Psoas muscle (tissue), 8 donors: ENCODE measurements around the gene NACA. TPM values are rescaled to one million over a fixed set of nuclear protein-coding genes. Genes with fewer than 3 reads are reported as not detected.
"Not testable (repeated sequence)": the region's sequence is repeated elsewhere in the genome, so short reads cannot be mapped to it uniquely, and the experiment has no call there.

Source experiments
- ATAC-seq, 4 donors: fragments of 200-7000 bp; cut with Tn5 transposase; one replicate each; pipeline ENCODE4 v1.9.1; 2020; ENCODE audit warnings: moderate library complexity in 3 of 4, mild to moderate bottlenecking in 2 of 4
- DNase-seq, 2 donors: peaks; one replicate each; pipeline ENCODE4 v3.0.0-alpha.2; 2020
- H3K27ac ChIP-seq: fragments of 200-600 bp; one replicate; pipeline ENCODE4 v1.8.0; 2022
- H3K27me3 ChIP-seq, 3 donors: fragments of 200-600 bp in 1 of 3; one replicate each; pipeline versions ENCODE4 v1.6.1 to v1.8.0; 2013 to 2022; ENCODE audit warnings: low read length in 2 of 3, mild to moderate bottlenecking in 2 of 3, moderate library complexity in 1 of 3; ENCODE audit not compliant: insufficient read depth in 3 of 3
- H3K36me3 ChIP-seq, 2 donors: fragments of 200-600 bp in 1 of 2; one replicate each; pipeline versions ENCODE4 v1.6.1 to v1.8.0; 2013 to 2022; ENCODE audit warnings: low read depth in 1 of 2, mild to moderate bottlenecking in 1 of 2, moderate library complexity in 1 of 2; ENCODE audit not compliant: insufficient read depth in 1 of 2
- H3K4me1 ChIP-seq: fragments of 200-600 bp; one replicate; pipeline ENCODE4 v1.8.0; 2022
- H3K4me3 ChIP-seq: fragments of 200-600 bp; one replicate; pipeline ENCODE4 v1.8.0; 2022; ENCODE audit warnings: mild to moderate bottlenecking
- H3K9me3 ChIP-seq: fragments of 200-600 bp; one replicate; pipeline ENCODE4 v1.8.0; 2022
- CTCF ChIP-seq: fragments of 200-600 bp; IDR thresholded peaks from one replicate; pipeline ENCODE4 v1.8.0; 2022; ENCODE audit warnings: antibody characterized with exemption
- WGBS, 3 donors: extraction: QIAGEN DNeasy Blood & Tissue Kit; methylation state at CpG; one replicate each; pipeline versions ENCODE4 v1.1.6 to v1.1.7; 2013; 5-methylcytosine and 5-hydroxymethylcytosine counted together
- intact Hi-C, 2 donors: fragments of 100-400 bp; cut with DNase I; formaldehyde crosslinking; loops; one replicate each; pipeline versions ENCODE4 v1.11.0 to v1.14.2; 2022
- polyA plus RNA-seq, 3 donors: library from polyadenylated mRNA; stranded (reverse); fragments of 200-250 nt; gene quantifications; one replicate each; pipeline ENCODE4 v1.2.3, GENCODE V29; 2013
- total RNA-seq, 4 donors: library from RNA; stranded (reverse); fragmentation: NEBNext Ultra II Directional in 2 of 4; extraction: Animal tissue kit (Norgen Biotek cat#: 25700) in 2 of 4; gene quantifications; one replicate each; pipeline versions ENCODE4 v1.2.1 to v1.2.4, GENCODE V29; 2021 to 2023
- donor health status: healthy with polysubstance abuse.
- donor health status: DM: no; HTN: no; CAD: no; lungs with moderate emphysema.
- donor health status: Bipolar disorder and iron deficiency.
- donor health status: healthy.
- donor health status: DM: yes; HTN: yes; CAD: no.
- donor health status: DM: no; HTN: no; CAD: no.
- donor health status: DM: no; HTN: no; CAD: no.
- donor health status: DM: yes; HTN: yes; CAD: no.

The NACA gene
- total and polyA plus RNA-seq, 7 donors = 434 to 1,147 (median 496) TPM

GRCh38 chr12:56751712-56752598 lies 26.9 kb upstream of the NACA start, which contains the start of gene PRIM1:
TSS of gene PRIM1 (minus strand) at chr12:56752323. CDS start at chr12:56752298, 25 bp downstream.
- Histone ChIP-seq H3K4me3 (peak within 1 kb of the TSS; percentile 84), H3K27ac (no peak within 1 kb of the TSS), H3K9me3 (no peaks in the 10 kb centered on the region), H3K4me1 (no peaks in the 10 kb centered on the region), H3K27me3 (no peaks in the 10 kb centered on the region), H3K36me3 (peaks cover 0 to 18% of the 10 kb centered on the region in 2 donors)
- 0% methylated on average over 62 to 64 of the region's 64 CpGs for WGBS, 3 donors
- peak; percentile 25 for TF ChIP-seq CTCF
- intact Hi-C loops = no loop called here
- peak; percentile 94 to 100 (median 98) for ATAC-seq
- DNase-seq = peak; percentile 87 to 91

DNA sequence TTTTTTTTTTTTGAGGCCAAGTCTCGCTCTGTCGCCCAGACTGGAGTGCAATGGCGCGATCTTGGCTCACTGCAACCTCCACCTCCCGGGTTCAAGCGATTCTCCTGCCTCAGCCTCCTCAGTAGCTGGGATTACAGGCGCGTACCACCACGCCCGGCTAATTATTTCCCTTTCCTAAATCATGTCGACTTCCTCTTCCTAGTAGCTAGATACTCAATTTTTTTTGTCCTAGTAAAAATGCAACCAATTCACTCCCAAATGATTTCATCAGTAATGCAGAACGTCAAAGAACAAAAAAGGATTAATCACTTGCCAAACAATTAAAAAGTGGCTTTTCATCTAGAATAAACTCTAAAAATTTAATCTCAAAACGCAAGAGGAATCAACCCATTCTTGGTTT lies 25.5 kb upstream of the NACA start:
- DNase-seq, H3K27me3 ChIP-seq, H3K27ac ChIP-seq, H3K9me3 ChIP-seq, H3K4me1 ChIP-seq, ATAC-seq, intact Hi-C loops: not testable (repeated sequence)
- peak overlapping the region; percentile 84 for H3K4me3 ChIP-seq
- 75 to 85% (median 81%) methylated on average over 13 of the region's 13 CpGs for WGBS, 3 donors
- H3K36me3 ChIP-seq = peaks cover 0 to 25% of the 10 kb centered on the region in 2 donors

- Histone ChIP-seq H3K4me1 (no peaks in the 10 kb centered on the region), H3K4me3 (no peak overlapping the region), H3K36me3 (peaks cover 0 to 32% of the 10 kb centered on the region in 2 donors), H3K27me3 (no peaks in the 10 kb centered on the region), H3K27ac (no peak overlapping the region), H3K9me3 (no peaks in the 10 kb centered on the region)
- DNase-seq (no peak), ATAC-seq (no peak)
- intact Hi-C loops = no loop called here
- TF ChIP-seq CTCF = no peak
Measured at GRCh38 chr12:56749853-56750252, 24.8 kb upstream of the NACA start.

DNA sequence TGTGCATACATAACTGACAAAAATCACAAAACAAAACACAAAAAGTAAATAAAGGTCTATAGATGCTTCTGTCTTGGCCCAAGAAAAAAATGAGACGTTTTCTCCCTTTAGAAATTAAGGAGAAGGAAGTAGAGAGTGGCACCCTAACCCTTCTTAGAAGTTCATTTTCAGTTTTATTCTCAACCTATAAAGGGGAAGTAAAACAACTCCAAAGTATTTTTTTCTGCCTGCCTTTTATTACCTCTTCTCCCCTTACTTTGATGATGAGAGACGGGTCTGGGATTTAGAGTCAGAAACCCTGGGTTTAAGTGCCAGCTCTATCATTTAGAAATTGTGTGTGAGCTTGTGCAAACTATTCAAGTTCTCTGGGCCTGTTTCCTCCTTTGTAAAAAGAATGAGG lies 24.3 kb upstream of the NACA start:
- no peak for TF ChIP-seq CTCF
- ATAC-seq (no peak), DNase-seq (no peak)
- intact Hi-C loops = no loop called here
- Histone ChIP-seq H3K9me3 (no peaks in the 10 kb centered on the region), H3K27ac (no peak overlapping the region), H3K36me3 (peaks cover 0 to 37% of the 10 kb centered on the region in 2 donors), H3K27me3 (no peaks in the 10 kb centered on the region), H3K4me1 (no peaks in the 10 kb centered on the region), H3K4me3 (no peak overlapping the region)
- WGBS, 3 donors = 70 to 85% (median 71%) methylated on average over 2 of the region's 2 CpGs

- ATAC-seq (no peak), DNase-seq (no peak)
- WGBS, 3 donors = 93 to 95% (median 94%) methylated on average over 11 of the region's 11 CpGs
- Histone ChIP-seq H3K27ac (no peak overlapping the region), H3K4me3 (no peak overlapping the region), H3K9me3 (no peaks in the 10 kb centered on the region), H3K4me1 (peaks cover 3% of the 10 kb centered on the region), H3K36me3 (peaks cover 0 to 29% of the 10 kb centered on the region in 2 donors), H3K27me3 (no peaks in the 10 kb centered on the region)
- intact Hi-C loops = no loop called here
- no peak for TF ChIP-seq CTCF
Measured at GRCh38 chr12:56728139-56728861, 3.2 kb upstream of the NACA start.

- DNase-seq, H3K27me3 ChIP-seq, intact Hi-C loops, ATAC-seq, H3K9me3 ChIP-seq: not testable (repeated sequence)
- 82 to 93% (median 90%) methylated on average over 15 of the region's 15 CpGs for WGBS, 3 donors
- peaks cover 0 to 30% of the 10 kb centered on the region in 2 donors for H3K36me3 ChIP-seq
- H3K4me3 ChIP-seq = peak overlapping the region; percentile 86
- peaks cover 24% of the 10 kb centered on the region for H3K4me1 ChIP-seq
- H3K27ac ChIP-seq = peak overlapping the region; percentile 93
Measured at GRCh38 chr12:56726196-56726675, 1.1 kb upstream of the NACA start.
